Effector CD8-positive, alpha-beta T cell (primary cell): ENCODE data around the gene DIP2C.
A peak's percentile ranks its signal among the peaks of the same experiment; 100 is the strongest.
"Not testable (repeated sequence)": the region's sequence is repeated elsewhere in the genome, so short reads cannot be mapped to it uniquely, and the experiment has no call there.

Experiments used
- DNase-seq: peaks from one replicate; lab custom pipeline; 2025; lab: John Stamatoyannopoulos, UW

The DIP2C gene

GRCh38 chr10:451856-452255, 237.6 kb downstream of the DIP2C start:
- no peak for DNase-seq

GRCh38 chr10:451021-451471, 238.4 kb downstream of the DIP2C start:
- DNase-seq = peak; percentile 38

- DNase-seq = no peak
Measured at GRCh38 chr10:450463-450862, 239.0 kb downstream of the DIP2C start.

- DNase-seq = not testable (repeated sequence)
Measured at GRCh38 chr10:449331-449730, 240.1 kb downstream of the DIP2C start.

- no peak for DNase-seq
Measured at GRCh38 chr10:443459-443858, 246.0 kb downstream of the DIP2C start.

- no peak for DNase-seq
Measured at GRCh38 chr10:442209-442608, 247.3 kb downstream of the DIP2C start.

- DNase-seq = no peak
Measured at GRCh38 chr10:441659-442058, 247.8 kb downstream of the DIP2C start.

GRCh38 chr10:440127-440526, 249.3 kb downstream of the DIP2C start:
- DNase-seq = no peak

- DNase-seq = no peak
Measured at GRCh38 chr10:437698-438490, 251.6 kb downstream of the DIP2C start.

- no peak for DNase-seq
Measured at GRCh38 chr10:436911-437665, 252.4 kb downstream of the DIP2C start.

GRCh38 chr10:436013-436697, 253.3 kb downstream of the DIP2C start:
- DNase-seq = no peak

- no peak for DNase-seq
Measured at GRCh38 chr10:435397-435796, 254.1 kb downstream of the DIP2C start.

GRCh38 chr10:429696-430095, 259.8 kb downstream of the DIP2C start:
- no peak for DNase-seq

- no peak for DNase-seq
Measured at GRCh38 chr10:427761-428519, 261.5 kb downstream of the DIP2C start.

GRCh38 chr10:425365-425764, 264.1 kb downstream of the DIP2C start:
- not testable (repeated sequence) for DNase-seq

GRCh38 chr10:424724-425123, 264.7 kb downstream of the DIP2C start:
- DNase-seq = not testable (repeated sequence)

- no peak for DNase-seq
Measured at GRCh38 chr10:423178-423577, 266.3 kb downstream of the DIP2C start.

GRCh38 chr10:422675-423074, 266.8 kb downstream of the DIP2C start:
- DNase-seq = no peak

GRCh38 chr10:422241-422640, 267.2 kb downstream of the DIP2C start:
- no peak for DNase-seq

- no peak for DNase-seq
Measured at GRCh38 chr10:421170-421569, 268.3 kb downstream of the DIP2C start.

- no peak for DNase-seq
Measured at GRCh38 chr10:420154-421121, 269.0 kb downstream of the DIP2C start.
